ENCODE data around the gene THSD4. TPM values are rescaled to one million over a fixed set of nuclear protein-coding genes. Genes with fewer than 3 reads are reported as not detected.

THSD4 gene
- polyA plus RNA-seq, 1 donor from 2014 or later = 0.46 TPM

- H3K36me3 ChIP-seq (ENCODE audit: insufficient read depth, low read length) = no peaks in the 10 kb centered on the region
- no peaks in the 10 kb centered on the region for H3F3A ChIP-seq (ENCODE audit: insufficient read depth, low read length, poor library complexity, severe bottlenecking)
- H3K4me2 ChIP-seq (ENCODE audit: low read length) = no peak overlapping the region
- H3K79me2 ChIP-seq (replicated peaks; ENCODE audit: insufficient read depth, low read length) = no peaks in the 10 kb centered on the region
- no peak for TF ChIP-seq EP300 (conservative IDR thresholded peaks at IDR 0.05; ENCODE audit: poor library complexity, severe bottlenecking)
- no peak for TF ChIP-seq SMC3 (conservative IDR thresholded peaks at IDR 0.05; ENCODE audit: poor library complexity)
- no peak for TF ChIP-seq EZH2 (IDR thresholded peaks at IDR 0.05; ENCODE audit: borderline replicate concordance, insufficient read depth, low read length, poor library complexity, severe bottlenecking)
- TF ChIP-seq POLR2AphosphoS5 (IDR thresholded peaks at IDR 0.05) = no peak
- TF ChIP-seq CTCF (IDR thresholded peaks at IDR 0.05; ENCODE audit: poor library complexity, severe bottlenecking) = no peak
- TF ChIP-seq RAD21 (conservative IDR thresholded peaks at IDR 0.05) = no peak
- no peak for TF ChIP-seq MXI1 (conservative IDR thresholded peaks at IDR 0.05; ENCODE audit: poor library complexity, severe bottlenecking)
- TF ChIP-seq, protein P1, sequence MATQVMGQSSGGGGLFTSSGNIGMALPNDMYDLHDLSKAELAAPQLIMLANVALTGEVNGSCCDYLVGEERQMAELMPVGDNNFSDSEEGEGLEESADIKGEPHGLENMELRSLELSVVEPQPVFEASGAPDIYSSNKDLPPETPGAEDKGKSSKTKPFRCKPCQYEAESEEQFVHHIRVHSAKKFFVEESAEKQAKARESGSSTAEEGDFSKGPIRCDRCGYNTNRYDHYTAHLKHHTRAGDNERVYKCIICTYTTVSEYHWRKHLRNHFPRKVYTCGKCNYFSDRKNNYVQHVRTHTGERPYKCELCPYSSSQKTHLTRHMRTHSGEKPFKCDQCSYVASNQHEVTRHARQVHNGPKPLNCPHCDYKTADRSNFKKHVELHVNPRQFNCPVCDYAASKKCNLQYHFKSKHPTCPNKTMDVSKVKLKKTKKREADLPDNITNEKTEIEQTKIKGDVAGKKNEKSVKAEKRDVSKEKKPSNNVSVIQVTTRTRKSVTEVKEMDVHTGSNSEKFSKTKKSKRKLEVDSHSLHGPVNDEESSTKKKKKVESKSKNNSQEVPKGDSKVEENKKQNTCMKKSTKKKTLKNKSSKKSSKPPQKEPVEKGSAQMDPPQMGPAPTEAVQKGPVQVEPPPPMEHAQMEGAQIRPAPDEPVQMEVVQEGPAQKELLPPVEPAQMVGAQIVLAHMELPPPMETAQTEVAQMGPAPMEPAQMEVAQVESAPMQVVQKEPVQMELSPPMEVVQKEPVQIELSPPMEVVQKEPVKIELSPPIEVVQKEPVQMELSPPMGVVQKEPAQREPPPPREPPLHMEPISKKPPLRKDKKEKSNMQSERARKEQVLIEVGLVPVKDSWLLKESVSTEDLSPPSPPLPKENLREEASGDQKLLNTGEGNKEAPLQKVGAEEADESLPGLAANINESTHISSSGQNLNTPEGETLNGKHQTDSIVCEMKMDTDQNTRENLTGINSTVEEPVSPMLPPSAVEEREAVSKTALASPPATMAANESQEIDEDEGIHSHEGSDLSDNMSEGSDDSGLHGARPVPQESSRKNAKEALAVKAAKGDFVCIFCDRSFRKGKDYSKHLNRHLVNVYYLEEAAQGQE (IDR thresholded peaks at IDR 0.05; ENCODE audit: borderline replicate concordance) = no peak
- TF ChIP-seq TAF1 (IDR thresholded peaks at IDR 0.05; ENCODE audit: low read depth) = no peak
- no peaks in the 10 kb centered on the region for H4K20me1 ChIP-seq (ENCODE audit: insufficient read depth)
- H3K9ac ChIP-seq (ENCODE audit: low read length) = no peak overlapping the region
- no peak overlapping the region for H3K4me3 ChIP-seq (ENCODE audit: low read length)
- no peaks in the 10 kb centered on the region for H3K9me3 ChIP-seq (ENCODE audit: low read length)
- H2AFZ ChIP-seq (ENCODE audit: low read depth, low read length) = no peak overlapping the region
- no peaks in the 10 kb centered on the region for H3K27me3 ChIP-seq (ENCODE audit: insufficient read depth, low read depth, low read length)
- no peak overlapping the region for H3K27ac ChIP-seq (ENCODE audit: low read length)
- H3K9me2 ChIP-seq (ENCODE audit: insufficient read depth, low read length) = no peaks in the 10 kb centered on the region
Observed at GRCh38 chr15:71508081-71508682, 392.9 kb downstream of the THSD4 start.

GRCh38 chr15:71509139-71509538 is 393.9 kb downstream of the THSD4 start:
- no peak overlapping the region for H3K27ac ChIP-seq (ENCODE audit: low read length)
- no peaks in the 10 kb centered on the region for H3K79me2 ChIP-seq (replicated peaks; ENCODE audit: insufficient read depth, low read length)
- no peaks in the 10 kb centered on the region for H4K20me1 ChIP-seq (ENCODE audit: insufficient read depth)
- no peaks in the 10 kb centered on the region for H3K9me2 ChIP-seq (ENCODE audit: insufficient read depth, low read length)
- no peaks in the 10 kb centered on the region for H3K9me3 ChIP-seq (ENCODE audit: low read length)
- H3K36me3 ChIP-seq (ENCODE audit: insufficient read depth, low read length) = no peaks in the 10 kb centered on the region
- TF ChIP-seq, protein P1 (IDR thresholded peaks at IDR 0.05; ENCODE audit: borderline replicate concordance) = no peak
- TF ChIP-seq EZH2 (IDR thresholded peaks at IDR 0.05; ENCODE audit: borderline replicate concordance, insufficient read depth, low read length, poor library complexity, severe bottlenecking) = no peak
- no peak for TF ChIP-seq EP300 (conservative IDR thresholded peaks at IDR 0.05; ENCODE audit: poor library complexity, severe bottlenecking)
- no peak for TF ChIP-seq RAD21 (conservative IDR thresholded peaks at IDR 0.05)
- TF ChIP-seq TAF1 (IDR thresholded peaks at IDR 0.05; ENCODE audit: low read depth) = no peak
- TF ChIP-seq POLR2AphosphoS5 (IDR thresholded peaks at IDR 0.05) = no peak
- no peak for TF ChIP-seq MXI1 (conservative IDR thresholded peaks at IDR 0.05; ENCODE audit: poor library complexity, severe bottlenecking)
- no peak for TF ChIP-seq CTCF (IDR thresholded peaks at IDR 0.05; ENCODE audit: poor library complexity, severe bottlenecking)
- no peak for TF ChIP-seq SMC3 (conservative IDR thresholded peaks at IDR 0.05; ENCODE audit: poor library complexity)
- H3F3A ChIP-seq (ENCODE audit: insufficient read depth, low read length, poor library complexity, severe bottlenecking) = no peaks in the 10 kb centered on the region
- H3K4me3 ChIP-seq (ENCODE audit: low read length) = no peak overlapping the region
- no peak overlapping the region for H2AFZ ChIP-seq (ENCODE audit: low read depth, low read length)
- no peak overlapping the region for H3K4me2 ChIP-seq (ENCODE audit: low read length)
- no peak overlapping the region for H3K9ac ChIP-seq (ENCODE audit: low read length)
- H3K27me3 ChIP-seq (ENCODE audit: insufficient read depth, low read depth, low read length) = no peaks in the 10 kb centered on the region

All from neural cell (in vitro differentiated cells).